Thyroid gland (tissue), 4 donors: ENCODE data around the gene SNURF. TPM values are rescaled to one million over a fixed set of nuclear protein-coding genes. Genes with fewer than 3 reads are reported as not detected.
"Not testable (repeated sequence)": the region's sequence is repeated elsewhere in the genome, so short reads cannot be mapped to it uniquely, and the experiment has no call there.

Source experiments
- DNase-seq, 2 donors: peaks; one replicate each; pipeline ENCODE4 v3.0.0-alpha.2; 2019
- H3K27ac ChIP-seq, 3 donors: fragments of 200-600 bp; sonication (generic); 1 replicate in 2 of 3; 2 replicates in 1 of 3; pipeline ENCODE4 v1.5.1; 2016 to 2019; ENCODE audit warnings: mild to moderate bottlenecking in 1 of 3, moderate library complexity in 1 of 3
- H3K27me3 ChIP-seq: fragments of 200-600 bp; sonication (generic); one replicate; pipeline ENCODE4 v1.5.1; 2019
- H3K36me3 ChIP-seq, 2 donors: fragments of 200-600 bp; sonication (generic); one replicate each; pipeline ENCODE4 v1.5.1; 2016 to 2019
- H3K4me1 ChIP-seq, 2 donors: fragments of 200-600 bp; sonication (generic); one replicate each; pipeline ENCODE4 v1.5.1; 2017 to 2019
- H3K4me3 ChIP-seq, 3 donors: fragments of 200-600 bp; sonication (generic); replicated peaks in 1 of 3; 1 replicate in 2 of 3; 2 replicates in 1 of 3; pipeline ENCODE4 v1.5.1; 2016; ENCODE audit warnings: mild to moderate bottlenecking in 1 of 3
- H3K9me3 ChIP-seq: fragments of 200-600 bp; sonication (generic); one replicate; pipeline ENCODE4 v1.5.1; 2017
- CTCF ChIP-seq, 6 experiments: fragments of 200-600 bp in 3 of 6; fragments of 450-650 bp in 3 of 6; sonication (generic) in 3 of 6; IDR thresholded peaks; one replicate each; pipeline ENCODE4 v1.5.1; 2016 to 2019; ENCODE audit warnings: antibody characterized with exemption in 6 of 6, mild to moderate bottlenecking in 2 of 6, inconsistent platforms in 1 of 6, moderate library complexity in 1 of 6
- POLR2A ChIP-seq, 2 donors: fragments of 450-650 bp; IDR thresholded peaks; one replicate each; pipeline ENCODE4 v1.6.1; 2017; ENCODE audit warnings: antibody characterized with exemption in 2 of 2, mild to moderate bottlenecking in 2 of 2, moderate library complexity in 1 of 2
- WGBS, 2 donors: methylation state at CpG; one replicate each; pipeline ENCODE4 v1.1.5; 2017; 5-methylcytosine and 5-hydroxymethylcytosine counted together
- intact Hi-C: fragments of 100-400 bp; cut with DNase I; formaldehyde crosslinking; loops from one replicate; pipeline ENCODE4 v1.15.1; 2023
- total RNA-seq, 4 donors: library from RNA; depleted of rRNA; stranded (reverse); fragments of >200 nt; gene quantifications; one replicate each; pipeline ENCODE4 v1.2.3, GENCODE V29; 2016

SNURF gene
- total RNA-seq, 4 donors from 2014 or later, result 42.9 to 65.2 (median 54.1) TPM

GRCh38 chr15:24971052-24971451, 16.3 kb downstream of the SNURF start:
- DNase-seq, result no peak
- H3K9me3 ChIP-seq, result no peaks in the 10 kb centered on the region
- WGBS, 2 donors, result 81 to 85% methylated on average over 3 of the region's 3 CpGs
- H3K4me1 ChIP-seq, result no peaks in the 10 kb centered on the region
- no peak for TF ChIP-seq POLR2A (IDR thresholded peaks at IDR 0.05)
- no peak for TF ChIP-seq CTCF (IDR thresholded peaks at IDR 0.05)
- H3K36me3 ChIP-seq, result peaks cover 51 to 61% of the 10 kb centered on the region in 2 donors
- no peak overlapping the region for H3K4me3 ChIP-seq
- H3K27me3 ChIP-seq, result no peaks in the 10 kb centered on the region
- intact Hi-C loops, result no loop called here
- no peak overlapping the region for H3K27ac ChIP-seq

- peaks cover 54 to 62% of the 10 kb centered on the region in 2 donors for H3K36me3 ChIP-seq
Measured at GRCh38 chr15:24971772-24972171, 17.0 kb downstream of the SNURF start.

GRCh38 chr15:24972707-24973106, 17.9 kb downstream of the SNURF start:
- H3K4me1 ChIP-seq, intact Hi-C loops, H3K4me3 ChIP-seq, H3K9me3 ChIP-seq, H3K27ac ChIP-seq, H3K27me3 ChIP-seq, DNase-seq: not testable (repeated sequence)
- 91 to 95% methylated on average over 5 of the region's 5 CpGs for WGBS, 2 donors
- peaks cover 56 to 63% of the 10 kb centered on the region in 2 donors for H3K36me3 ChIP-seq

More at GRCh38 chr15:24971772-24972171, 17.0 kb downstream of the SNURF start:
- Histone ChIP-seq H3K27ac (no peak overlapping the region), H3K4me1 (no peaks in the 10 kb centered on the region), H3K4me3 (no peak overlapping the region), H3K27me3 (no peaks in the 10 kb centered on the region), H3K9me3 (no peaks in the 10 kb centered on the region)
- no peak for DNase-seq
- TF ChIP-seq CTCF (IDR thresholded peaks at IDR 0.05) (no peak), POLR2A (IDR thresholded peaks at IDR 0.05) (no peak)
- intact Hi-C loops, result no loop called here
- WGBS, 2 donors, result 86 to 92% methylated on average over 8 of the region's 8 CpGs

GRCh38 chr15:24976932-24977331, 22.1 kb downstream of the SNURF start:
- Histone ChIP-seq H3K27me3 (no peaks in the 10 kb centered on the region), H3K4me3 (no peak overlapping the region), H3K36me3 (peaks cover 70 to 73% of the 10 kb centered on the region in 2 donors), H3K9me3 (no peaks in the 10 kb centered on the region), H3K27ac (no peak overlapping the region), H3K4me1 (no peaks in the 10 kb centered on the region)
- DNase-seq, result no peak
- intact Hi-C loops, result no loop called here
- 78 to 84% methylated on average over 3 of the region's 3 CpGs for WGBS, 2 donors
- TF ChIP-seq CTCF (IDR thresholded peaks at IDR 0.05) (no peak), POLR2A (IDR thresholded peaks at IDR 0.05) (no peak)

- Histone ChIP-seq H3K4me3 (no peak overlapping the region), H3K4me1 (no peaks in the 10 kb centered on the region), H3K27ac (no peak overlapping the region), H3K36me3 (peaks cover 77 to 80% of the 10 kb centered on the region in 2 donors), H3K9me3 (no peaks in the 10 kb centered on the region), H3K27me3 (no peaks in the 10 kb centered on the region)
- TF ChIP-seq CTCF (IDR thresholded peaks at IDR 0.05) (no peak), POLR2A (IDR thresholded peaks at IDR 0.05) (no peak)
- intact Hi-C loops, result no loop called here
- no peak for DNase-seq
- 89 to 92% methylated on average over 9 of the region's 9 CpGs for WGBS, 2 donors
Measured at GRCh38 chr15:24977686-24978085, 22.9 kb downstream of the SNURF start.

GRCh38 chr15:24985224-24985623, 30.4 kb downstream of the SNURF start:
- 79 to 86% methylated on average over 7 of the region's 7 CpGs for WGBS, 2 donors
- TF ChIP-seq CTCF (IDR thresholded peaks at IDR 0.05), result no peak
- TF ChIP-seq POLR2A (IDR thresholded peaks at IDR 0.05), result no peak
- intact Hi-C loops, result no loop called here
- DNase-seq, result no peak
- no peaks in the 10 kb centered on the region for H3K27me3 ChIP-seq
- no peaks in the 10 kb centered on the region for H3K9me3 ChIP-seq
- H3K4me1 ChIP-seq, result no peaks in the 10 kb centered on the region
- no peak overlapping the region for H3K4me3 ChIP-seq
- peaks cover 32 to 48% of the 10 kb centered on the region in 2 donors for H3K36me3 ChIP-seq
- no peak overlapping the region for H3K27ac ChIP-seq
